ENCODE measurements around the gene CCDC187.

GRCh38 chr9:136228107-136228875, 75.6 kb downstream of the CCDC187 start:
- TF ChIP-seq CTCF (IDR thresholded peaks at IDR 0.05) (no peak), POLR2A (IDR thresholded peaks at IDR 0.05) (no peak)

Measured in body of pancreas (tissue), 4 donors.